Astrocyte (in vitro differentiated cells and primary cell): ENCODE results near the gene TIMM10. TPM values are rescaled to one million over a fixed set of nuclear protein-coding genes. Genes with fewer than 3 reads are reported as not detected.

Experiments used
- DNase-seq: peaks from one replicate; pipeline ENCODE4 v3.0.0-alpha.2; 2010; ENCODE audit warnings: low read depth
- FAIRE-seq: peaks from 2 replicates; lab custom pipeline; 2011; peaks lifted over from hg19 to GRCh38; lab: Jason Lieb, UNC
- H2AFZ ChIP-seq: 2 replicates; pipeline ENCODE4 v1.6.0; 2012; ENCODE audit warnings: low read depth, low read length, inconsistent platforms
- H3K27ac ChIP-seq: 2 replicates; pipeline ENCODE4 v1.5.1; 2011; ENCODE audit warnings: low read depth, low read length, inconsistent platforms
- H3K27me3 ChIP-seq: 2 replicates; pipeline ENCODE4 v1.6.0; 2011; ENCODE audit warnings: low read length, inconsistent platforms; ENCODE audit not compliant: insufficient read depth
- H3K36me3 ChIP-seq: 2 replicates; pipeline ENCODE4 v1.5.1; 2011; ENCODE audit warnings: low read length, inconsistent platforms; ENCODE audit not compliant: insufficient read depth
- H3K4me1 ChIP-seq: 2 replicates; pipeline ENCODE4 v1.5.1; 2011; ENCODE audit warnings: low read length, inconsistent platforms; ENCODE audit not compliant: insufficient read depth
- H3K4me2 ChIP-seq: 2 replicates; pipeline ENCODE4 v1.6.0; 2012; ENCODE audit warnings: low read length, inconsistent platforms
- H3K4me3 ChIP-seq: 2 replicates; pipeline ENCODE4 v1.5.1; 2011; ENCODE audit warnings: low read depth, mild to moderate bottlenecking, low read length, inconsistent platforms; ENCODE audit not compliant: insufficient read depth
- H3K79me2 ChIP-seq: 2 replicates; pipeline ENCODE4 v1.6.0; 2012; ENCODE audit warnings: mild to moderate bottlenecking, low read length, inconsistent platforms; ENCODE audit not compliant: insufficient read depth
- H3K9ac ChIP-seq: 2 replicates; pipeline ENCODE4 v1.6.0; 2012; ENCODE audit warnings: mild to moderate bottlenecking, low read length, inconsistent platforms
- H3K9me3 ChIP-seq: 2 replicates; pipeline ENCODE4 v1.5.1; 2012; ENCODE audit warnings: low read depth, mild to moderate bottlenecking, low read length, inconsistent platforms; ENCODE audit not compliant: insufficient read depth
- H4K20me1 ChIP-seq: 2 replicates; pipeline ENCODE4 v1.6.0; 2012; ENCODE audit warnings: low read length, inconsistent platforms; ENCODE audit not compliant: insufficient read depth
- H3K27ac Mint-ChIP-seq: one replicate; pipeline ENCODE4 v1.8.0; 2021; ENCODE audit warnings: mild to moderate bottlenecking, mixed read lengths; ENCODE audit not compliant: unreplicated experiment
- H3K27me3 Mint-ChIP-seq: one replicate; pipeline ENCODE4 v1.8.0; 2021; ENCODE audit warnings: low read depth, mixed read lengths; ENCODE audit not compliant: unreplicated experiment
- H3K36me3 Mint-ChIP-seq: one replicate; pipeline ENCODE4 v1.8.0; 2021; ENCODE audit warnings: low read depth, mixed read lengths; ENCODE audit not compliant: unreplicated experiment
- H3K4me1 Mint-ChIP-seq: one replicate; pipeline ENCODE4 v1.8.0; 2021; ENCODE audit warnings: low read depth, mixed read lengths; ENCODE audit not compliant: unreplicated experiment
- H3K4me3 Mint-ChIP-seq: one replicate; pipeline ENCODE4 v1.8.0; 2021; ENCODE audit warnings: mild to moderate bottlenecking, moderate library complexity, mixed read lengths; ENCODE audit not compliant: unreplicated experiment
- H3K9me3 Mint-ChIP-seq: one replicate; pipeline ENCODE4 v1.8.0; 2021; ENCODE audit warnings: mild to moderate bottlenecking, mixed read lengths; ENCODE audit not compliant: unreplicated experiment
- CTCF ChIP-seq: IDR thresholded peaks from 2 replicates; pipeline ENCODE4 v1.5.1; 2011; ENCODE audit warnings: low read depth, mild to moderate bottlenecking, inconsistent platforms, low read length, moderate library complexity; ENCODE audit not compliant: insufficient read depth
- EZH2 ChIP-seq: IDR thresholded peaks from 2 replicates; pipeline ENCODE4 v1.6.1; 2012; ENCODE audit warnings: mild to moderate bottlenecking, low read length, inconsistent platforms; ENCODE audit not compliant: insufficient read depth
- total RNA-seq: library from RNA; stranded (reverse); gene quantifications from 2 replicates; pipeline ENCODE4 v1.2.1, GENCODE V29; 2021

Gene TIMM10
- total RNA-seq, 1 donor from 2014 or later = 56.1 TPM

- no peak for FAIRE-seq
- no peaks in the 10 kb centered on the region for H3K36me3 ChIP-seq
- H3K4me1 Mint-ChIP-seq = peaks cover 4% of the 10 kb centered on the region
These were observed 15.9 kb upstream of the TIMM10 start for GRCh38 chr11:57546451-57546850.

DNA sequence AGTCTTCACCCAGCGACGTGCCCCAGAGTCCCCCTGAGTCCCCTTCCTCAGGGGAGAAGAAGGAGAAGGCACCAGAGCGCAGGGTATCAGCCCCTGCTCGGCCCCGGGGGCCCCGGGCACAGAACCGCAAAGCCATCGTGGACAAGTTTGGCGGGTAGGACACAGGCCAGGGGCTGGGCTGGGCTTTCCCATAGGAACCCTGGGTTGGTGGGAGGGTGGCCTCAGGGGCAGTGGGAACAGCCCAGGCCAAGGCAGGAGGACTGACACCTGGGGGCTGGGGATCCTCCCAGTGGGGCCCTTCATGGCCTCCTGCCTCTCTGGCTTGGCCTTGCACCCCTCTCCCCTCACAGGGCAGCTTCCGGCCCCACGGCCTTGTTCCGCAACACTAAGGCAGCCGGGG lies 15.3 kb upstream of the TIMM10 start:
- no peak overlapping the region for H3K27ac Mint-ChIP-seq
- H3K27ac ChIP-seq = no peak overlapping the region
- DNase-seq (no peak), FAIRE-seq (no peak)
- H3K9me3 ChIP-seq = no peaks in the 10 kb centered on the region
- H3K4me2 ChIP-seq = no peak overlapping the region
- H4K20me1 ChIP-seq = no peaks in the 10 kb centered on the region
- no peaks in the 10 kb centered on the region for H3K9me3 Mint-ChIP-seq
- H3K4me3 Mint-ChIP-seq = no peak overlapping the region
- H3K4me1 ChIP-seq = no peaks in the 10 kb centered on the region
- no peak overlapping the region for H3K9ac ChIP-seq
- no peaks in the 10 kb centered on the region for H3K79me2 ChIP-seq
- peaks cover 16% of the 10 kb centered on the region for H3K36me3 Mint-ChIP-seq
- peaks cover 11% of the 10 kb centered on the region for H3K27me3 Mint-ChIP-seq
- no peaks in the 10 kb centered on the region for H3K36me3 ChIP-seq
- H3K4me3 ChIP-seq = no peak overlapping the region
- H2AFZ ChIP-seq = no peak overlapping the region
- H3K27me3 ChIP-seq = no peaks in the 10 kb centered on the region
- peaks cover 4% of the 10 kb centered on the region for H3K4me1 Mint-ChIP-seq
- TF ChIP-seq CTCF (no peak), EZH2 (no peak)

More at GRCh38 chr11:57546451-57546850, 15.9 kb upstream of the TIMM10 start:
- no peak overlapping the region for H3K4me2 ChIP-seq
- no peaks in the 10 kb centered on the region for H3K27me3 ChIP-seq
- Mint-ChIP-seq H3K9me3 (no peaks in the 10 kb centered on the region), H3K27ac (no peak overlapping the region), H3K27me3 (peaks cover 11% of the 10 kb centered on the region), H3K36me3 (peaks cover 14% of the 10 kb centered on the region), H3K4me3 (no peak overlapping the region)
- H3K4me3 ChIP-seq = no peak overlapping the region
- H3K79me2 ChIP-seq = no peaks in the 10 kb centered on the region
- TF ChIP-seq EZH2 (no peak), CTCF (no peak)
- H3K9me3 ChIP-seq = no peaks in the 10 kb centered on the region
- no peak overlapping the region for H2AFZ ChIP-seq
- no peak overlapping the region for H3K27ac ChIP-seq
- no peak for DNase-seq
- no peaks in the 10 kb centered on the region for H3K4me1 ChIP-seq
- no peak overlapping the region for H3K9ac ChIP-seq
- H4K20me1 ChIP-seq = no peaks in the 10 kb centered on the region

DNA sequence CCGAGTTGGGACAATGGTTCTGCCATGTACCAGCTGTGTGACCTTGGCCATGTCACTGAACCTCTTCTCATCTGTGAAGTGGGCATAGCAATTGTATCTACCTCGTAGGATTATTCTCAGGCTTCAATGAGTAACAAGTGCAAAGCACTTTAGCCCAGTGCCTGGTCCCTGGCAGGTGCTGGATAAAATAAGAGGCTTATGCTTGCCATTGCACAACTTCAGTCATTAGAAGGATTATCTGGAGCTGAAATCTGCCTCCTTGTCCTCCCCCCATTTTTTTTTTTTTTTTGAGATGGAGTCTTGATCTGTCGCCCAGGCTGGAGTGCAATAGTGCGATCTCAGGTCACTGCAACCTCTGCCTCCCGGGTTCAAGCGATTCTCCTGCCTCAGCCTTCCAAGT lies 14.0 kb upstream of the TIMM10 start:
- Histone ChIP-seq H3K36me3 (no peaks in the 10 kb centered on the region), H3K9ac (no peak overlapping the region), H3K79me2 (no peaks in the 10 kb centered on the region), H3K4me2 (no peak overlapping the region), H3K9me3 (no peaks in the 10 kb centered on the region), H3K27ac (no peak overlapping the region), H3K4me3 (no peak overlapping the region), H4K20me1 (no peaks in the 10 kb centered on the region), H3K4me1 (no peaks in the 10 kb centered on the region), H3K27me3 (no peaks in the 10 kb centered on the region), H2AFZ (no peak overlapping the region)
- peaks cover 10% of the 10 kb centered on the region for H3K36me3 Mint-ChIP-seq
- H3K27ac Mint-ChIP-seq = no peak overlapping the region
- H3K27me3 Mint-ChIP-seq = peaks cover 17% of the 10 kb centered on the region
- no peak overlapping the region for H3K4me3 Mint-ChIP-seq
- TF ChIP-seq CTCF (no peak), EZH2 (no peak)
- no peak for FAIRE-seq
- H3K4me1 Mint-ChIP-seq = peaks cover 4% of the 10 kb centered on the region
- no peaks in the 10 kb centered on the region for H3K9me3 Mint-ChIP-seq
- DNase-seq = no peak
